ENCODE results near the gene MARCHF5.

DNA sequence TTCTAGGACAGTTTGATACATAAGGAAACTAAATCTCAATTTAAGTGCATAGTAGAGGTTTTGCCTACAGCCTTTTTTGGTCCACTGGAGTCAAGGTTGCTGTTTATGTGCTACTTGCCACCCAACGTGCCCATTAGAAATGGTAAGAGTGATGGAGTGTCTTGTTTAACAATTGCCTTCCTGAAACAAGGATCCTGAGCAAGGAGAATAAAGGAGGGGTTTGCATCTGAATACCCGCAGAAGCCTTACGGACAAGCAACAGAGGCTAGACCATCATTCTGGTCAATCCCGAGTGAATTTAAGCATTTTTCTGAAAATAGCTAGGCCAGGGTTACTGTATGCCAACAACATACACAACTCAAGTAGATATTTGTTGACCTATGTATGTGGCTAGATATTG lies 63.6 kb downstream of the MARCHF5 start:
- TF ChIP-seq POLR2A (IDR thresholded peaks at IDR 0.05) = no peak
- TF ChIP-seq, protein P1, sequence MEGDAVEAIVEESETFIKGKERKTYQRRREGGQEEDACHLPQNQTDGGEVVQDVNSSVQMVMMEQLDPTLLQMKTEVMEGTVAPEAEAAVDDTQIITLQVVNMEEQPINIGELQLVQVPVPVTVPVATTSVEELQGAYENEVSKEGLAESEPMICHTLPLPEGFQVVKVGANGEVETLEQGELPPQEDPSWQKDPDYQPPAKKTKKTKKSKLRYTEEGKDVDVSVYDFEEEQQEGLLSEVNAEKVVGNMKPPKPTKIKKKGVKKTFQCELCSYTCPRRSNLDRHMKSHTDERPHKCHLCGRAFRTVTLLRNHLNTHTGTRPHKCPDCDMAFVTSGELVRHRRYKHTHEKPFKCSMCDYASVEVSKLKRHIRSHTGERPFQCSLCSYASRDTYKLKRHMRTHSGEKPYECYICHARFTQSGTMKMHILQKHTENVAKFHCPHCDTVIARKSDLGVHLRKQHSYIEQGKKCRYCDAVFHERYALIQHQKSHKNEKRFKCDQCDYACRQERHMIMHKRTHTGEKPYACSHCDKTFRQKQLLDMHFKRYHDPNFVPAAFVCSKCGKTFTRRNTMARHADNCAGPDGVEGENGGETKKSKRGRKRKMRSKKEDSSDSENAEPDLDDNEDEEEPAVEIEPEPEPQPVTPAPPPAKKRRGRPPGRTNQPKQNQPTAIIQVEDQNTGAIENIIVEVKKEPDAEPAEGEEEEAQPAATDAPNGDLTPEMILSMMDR (IDR thresholded peaks at IDR 0.05) = no peak

Data from body of pancreas (tissue), 4 donors.